Cardiac fibroblast (primary cell): ENCODE measurements around the gene MN1.

Source experiments
- DNase-seq, 2 donors: peaks; one replicate each; pipeline versions ENCODE4 v3.0.0 to v3.0.0-alpha.2; 2010; ENCODE audit warnings: low read depth in 2 of 2
- H3K4me3 ChIP-seq, 2 donors: replicated peaks in 1 of 2; 1 replicate in 1 of 2; 2 replicates in 1 of 2; pipeline ENCODE4 v1.5.1; 2011; ENCODE audit warnings: low read depth in 2 of 2, low read length in 2 of 2, mild to moderate bottlenecking in 2 of 2, moderate library complexity in 1 of 2
- CTCF ChIP-seq: IDR thresholded peaks from one replicate; pipeline ENCODE4 v1.5.1; 2011; ENCODE audit warnings: low read depth, mild to moderate bottlenecking, low read length, inconsistent platforms

MN1 gene

GRCh38 chr22:27829620-27830019, 28.1 kb upstream of the MN1 start:
- no peak for TF ChIP-seq CTCF
- no peak overlapping the region for H3K4me3 ChIP-seq
- no peak for DNase-seq

DNA sequence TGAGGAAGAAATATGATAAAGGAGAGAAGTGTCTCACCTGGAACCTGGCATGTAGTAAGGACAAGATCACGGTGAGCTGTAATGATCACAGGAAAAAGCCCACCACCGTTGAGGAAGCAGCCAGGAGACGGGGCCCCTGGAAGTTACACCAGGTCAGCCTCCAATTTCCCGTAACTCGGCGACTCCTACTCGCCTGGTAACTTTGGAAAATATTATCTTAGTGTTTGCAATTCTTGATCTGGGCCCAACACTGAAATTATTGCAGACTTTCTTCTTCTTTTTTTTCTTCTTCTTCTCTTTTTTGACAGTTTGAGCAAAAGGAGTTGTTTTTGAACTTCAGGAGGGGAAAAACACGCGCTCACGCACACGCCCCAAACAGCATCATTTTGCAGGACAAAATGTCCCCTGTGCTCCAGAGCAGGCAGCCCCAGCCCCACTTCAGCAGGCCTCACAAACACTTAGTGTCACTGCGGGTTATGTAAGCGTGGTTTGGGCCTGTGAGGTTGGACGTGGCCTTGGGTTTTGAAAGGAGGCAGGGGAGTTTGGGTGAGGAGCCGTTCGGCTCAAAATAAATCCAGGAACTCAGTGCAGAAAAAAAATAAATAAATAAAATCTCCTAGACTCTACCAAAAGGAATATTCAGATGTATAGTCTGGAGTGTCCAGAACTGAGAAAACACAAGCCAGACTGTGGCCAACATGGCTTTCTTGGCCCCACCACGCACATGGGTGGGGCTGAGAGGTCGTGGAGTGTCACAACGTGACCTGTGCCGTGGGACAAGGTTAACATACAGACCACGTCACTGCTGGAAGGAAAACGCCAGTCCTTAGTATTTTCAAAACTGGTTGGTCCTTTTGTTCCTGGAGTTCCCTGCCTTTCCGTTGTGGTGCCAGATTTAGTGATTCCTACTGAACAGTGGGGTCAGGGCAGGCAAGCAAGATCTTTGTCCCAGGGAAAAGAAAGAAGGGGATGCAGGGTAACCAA, 26.3 kb upstream of the MN1 start:
- no peak overlapping the region for H3K4me3 ChIP-seq
- DNase-seq: no peak
- TF ChIP-seq CTCF: no peak

- H3K4me3 ChIP-seq: no peak overlapping the region
- TF ChIP-seq CTCF: peak; percentile 44
- peak in 1 of 2 donors; percentile 20 for DNase-seq
Observed at GRCh38 chr22:27825174-27825573, 23.6 kb upstream of the MN1 start.

DNA sequence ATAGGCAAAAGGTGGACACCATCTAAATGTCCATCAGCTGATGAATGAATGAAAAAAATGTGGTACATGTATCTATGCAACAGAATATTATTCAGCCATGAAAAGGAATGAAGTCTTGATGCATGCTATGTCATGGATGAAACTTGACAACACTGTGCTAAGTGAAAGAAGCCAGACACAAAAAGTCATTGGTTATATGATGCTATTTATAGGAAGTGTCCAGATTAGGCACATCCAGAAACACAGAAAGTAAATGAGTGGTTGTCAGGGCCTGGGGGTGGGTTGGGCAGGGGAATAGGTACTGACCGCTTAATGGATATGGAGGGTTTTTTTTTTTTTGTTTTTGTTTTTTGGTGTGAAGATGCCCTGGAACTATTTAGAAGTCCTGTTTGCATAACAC, 21.7 kb upstream of the MN1 start:
- TF ChIP-seq CTCF: no peak
- no peak overlapping the region for H3K4me3 ChIP-seq
- no peak for DNase-seq

DNA sequence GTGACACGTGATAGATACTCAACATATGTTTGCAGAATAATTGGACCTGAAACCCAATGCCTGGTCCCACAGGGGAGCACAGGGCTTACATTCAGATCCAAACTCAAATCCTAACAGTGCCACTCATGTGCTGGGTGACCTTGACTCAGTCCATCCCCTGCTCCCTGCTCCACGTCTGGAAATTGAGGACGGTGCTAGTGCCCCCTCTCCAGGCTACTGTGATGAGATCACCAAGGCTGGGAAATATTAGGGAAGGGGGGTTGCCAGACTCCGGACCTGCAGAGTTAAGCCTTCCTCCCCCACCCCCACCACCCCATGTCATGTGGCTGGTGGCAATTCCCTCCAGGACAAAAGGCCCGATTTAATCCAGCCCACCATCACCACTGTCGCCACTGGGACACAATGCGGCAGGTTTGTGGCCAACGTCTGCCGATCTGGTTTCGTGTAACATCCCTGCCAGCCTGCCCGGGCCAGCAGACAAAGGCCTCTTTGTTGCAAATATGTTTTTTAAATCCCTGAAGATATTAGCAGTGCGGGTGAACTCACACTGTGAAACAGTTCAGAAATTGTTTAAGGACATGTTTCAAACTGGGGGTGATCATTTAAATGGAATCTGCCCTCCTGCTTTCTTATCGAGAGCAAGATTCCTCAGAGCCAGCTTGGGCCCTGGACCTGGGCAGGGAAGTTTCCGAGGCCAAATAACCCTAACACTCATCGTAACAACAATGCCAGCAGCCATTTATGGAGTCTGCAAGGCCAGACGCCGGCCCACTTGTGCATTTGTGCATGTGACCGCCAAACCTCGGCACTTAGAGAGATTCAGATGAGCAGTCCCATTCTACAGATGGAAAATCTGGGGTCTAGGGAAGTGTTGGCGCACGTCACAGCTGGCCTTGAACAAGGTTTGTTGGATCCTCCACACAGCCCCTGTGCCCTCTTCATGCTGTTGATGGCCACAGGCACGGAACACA, 19.6 kb upstream of the MN1 start:
- no peak overlapping the region for H3K4me3 ChIP-seq
- DNase-seq: peak in 1 of 2 donors; percentile 24
- no peak for TF ChIP-seq CTCF

- DNase-seq: no peak
- H3K4me3 ChIP-seq: no peak overlapping the region
- no peak for TF ChIP-seq CTCF
Observed at GRCh38 chr22:27816552-27816951, 15.0 kb upstream of the MN1 start.
